A549 (cell line): ENCODE measurements around the gene PRELID3B. TPM values are rescaled to one million over a fixed set of nuclear protein-coding genes. Genes with fewer than 3 reads are reported as not detected.

ENCODE experiments used
- ATAC-seq, 2 experiments: fragments of 200-7000 bp in 1 of 2; fragments of >200 bp in 1 of 2; cut with Nextera tagmentation in 1 of 2; cut with Tn5 transposase in 1 of 2; 3 replicates each; pipeline versions ENCODE4 v1.8.0 to v1.9.1; 2018 to 2020; ENCODE audit warnings: mild to moderate bottlenecking in 1 of 2, moderate library complexity in 1 of 2
- CTCF ChIA-PET: fragments of 300-600 bp; sonication (Branson Sonifier 250); formaldehyde crosslinking; extraction: SDS; loops from one replicate; lab custom pipeline; 2021; ENCODE audit warnings: antibody characterized with exemption, inconsistent platforms; lab: Yijun Ruan, JAX
- POLR2A ChIA-PET: fragments of 350-600 bp; formaldehyde crosslinking; extraction: SDS; loops from one replicate; lab custom pipeline; 2021; ENCODE audit warnings: antibody characterized with exemption, inconsistent platforms; lab: Yijun Ruan, JAX
- DNase-seq, 2 experiments: peaks; one replicate each; pipeline versions ENCODE4 v3.0.0 to v3.0.0-alpha.2; 2011 to 2016; ENCODE audit warnings: low read depth in 1 of 2, low spot score in 1 of 2
- FAIRE-seq: peaks from 2 replicates; lab custom pipeline; 2011; peaks lifted over from hg19 to GRCh38; lab: Jason Lieb, UNC
- H3K27ac ChIP-seq, 2 experiments: fragments of >200 bp; sonication (Bioruptor Twin); formaldehyde crosslinking; 3 replicates each; pipeline ENCODE4 v1.5.1; 2016 to 2017
- H3K4me1 ChIP-seq: fragments of >200 bp; sonication (Bioruptor Twin); formaldehyde crosslinking; 3 replicates; pipeline ENCODE4 v1.6.1; 2016
- H3K4me2 ChIP-seq: fragments of >200 bp; sonication (Bioruptor Twin); formaldehyde crosslinking; 3 replicates; pipeline ENCODE4 v1.6.1; 2016
- H3K4me3 ChIP-seq: fragments of >200 bp; sonication (Bioruptor Twin); formaldehyde crosslinking; 3 replicates; pipeline ENCODE4 v1.5.1; 2016
- H3K9me3 ChIP-seq: fragments of >200 bp; sonication (Bioruptor Twin); formaldehyde crosslinking; 3 replicates; pipeline ENCODE4 v1.6.1; 2016
- CBX2 ChIP-seq: fragments of 200-600 bp; sonication (generic); IDR thresholded peaks from 2 replicates; pipeline ENCODE4 v1.6.1; 2016; ENCODE audit warnings: low read depth, mild to moderate bottlenecking, borderline replicate concordance
- CHD4 ChIP-seq: fragments of 200-600 bp; sonication (generic); IDR thresholded peaks from 2 replicates; pipeline ENCODE4 v1.6.1; 2016; ENCODE audit warnings: antibody characterized with exemption, mild to moderate bottlenecking, borderline replicate concordance
- EHMT2 ChIP-seq: fragments of 200-600 bp; sonication (generic); IDR thresholded peaks from 2 replicates; pipeline ENCODE4 v1.6.1; 2016; ENCODE audit warnings: antibody characterized with exemption, low read depth, mild to moderate bottlenecking, moderate library complexity
- EP300 ChIP-seq, 2 experiments: fragments of >200 bp; sonication (Bioruptor Twin); formaldehyde crosslinking; IDR thresholded peaks; 2 replicates in 1 of 2; 3 replicates in 1 of 2; pipeline ENCODE4 v1.6.1; 2016 to 2017
- FOSB ChIP-seq: fragments of 250-450 bp; sonication (Bioruptor Pico); IDR thresholded peaks from 2 replicates; pipeline ENCODE4 v1.5.0; 2020; ENCODE audit warnings: mild to moderate bottlenecking, moderate library complexity
- HOXA7 ChIP-seq: fragments of 250-450 bp; sonication (Bioruptor Pico); IDR thresholded peaks from 2 replicates; pipeline ENCODE4 v1.5.0; 2020; ENCODE audit warnings: mild to moderate bottlenecking, moderate library complexity
- KDM5A ChIP-seq: fragments of 200-600 bp; sonication (generic); IDR thresholded peaks from 2 replicates; pipeline ENCODE4 v1.6.1; 2016; ENCODE audit warnings: antibody characterized with exemption, mild to moderate bottlenecking
- MYC ChIP-seq: IDR thresholded peaks from 2 replicates; pipeline ENCODE4 v1.6.1; 2012; ENCODE audit warnings: mild to moderate bottlenecking, inconsistent platforms, low read length, improper control_type of control experiment, borderline replicate concordance
- NPAS2 ChIP-seq: fragments of 250-450 bp; sonication (Bioruptor Pico); IDR thresholded peaks from 2 replicates; pipeline ENCODE4 v1.8.0; 2022; ENCODE audit warnings: mild to moderate bottlenecking, moderate library complexity, borderline replicate concordance
- NR3C1 ChIP-seq: fragments of >200 bp; sonication (Bioruptor Twin); formaldehyde crosslinking; IDR thresholded peaks from 3 replicates; pipeline ENCODE4 v1.6.1; 2017
- POLR2A ChIP-seq: IDR thresholded peaks from 2 replicates; pipeline ENCODE4 v1.6.1; 2012; ENCODE audit warnings: mild to moderate bottlenecking, low read length
- POLR2AphosphoS2 ChIP-seq: conservative IDR thresholded peaks from 2 replicates; pipeline ENCODE4 v1.6.1; 2012; ENCODE audit warnings: low read length, improper control_type of control experiment, inconsistent platforms
- RAD21 ChIP-seq, 2 experiments: fragments of >200 bp in 1 of 2; sonication (Bioruptor Twin) in 1 of 2; formaldehyde crosslinking in 1 of 2; IDR thresholded peaks in 1 of 2; conservative IDR thresholded peaks in 1 of 2; 2 replicates in 1 of 2; 3 replicates in 1 of 2; pipeline ENCODE4 v1.6.1; 2012 to 2018; ENCODE audit warnings: inconsistent platforms in 1 of 2
- RCOR1 ChIP-seq: fragments of 150-350 bp; IDR thresholded peaks from 2 replicates; pipeline ENCODE4 v1.6.1; 2014; ENCODE audit warnings: antibody characterized with exemption, low read length, low read depth
- RFX5 ChIP-seq: fragments of 450-650 bp; IDR thresholded peaks from 2 replicates; pipeline ENCODE4 v1.7.1; 2014; ENCODE audit warnings: antibody characterized with exemption, mild to moderate bottlenecking, moderate library complexity
- RNF2 ChIP-seq: fragments of 200-600 bp; sonication (generic); IDR thresholded peaks from 2 replicates; pipeline ENCODE4 v1.6.1; 2016; ENCODE audit warnings: low read depth, mild to moderate bottlenecking, antibody characterized with exemption, moderate library complexity, borderline replicate concordance
- SREBF2 ChIP-seq: fragments of 450-650 bp; IDR thresholded peaks from 2 replicates; pipeline ENCODE4 v1.6.1; 2014; ENCODE audit warnings: mild to moderate bottlenecking, moderate library complexity
- TP53 ChIP-seq: fragments of 250-450 bp; sonication (Bioruptor Pico); IDR thresholded peaks from 2 replicates; pipeline ENCODE4 v1.5.0; 2021; ENCODE audit warnings: mild to moderate bottlenecking, moderate library complexity
- ZC3H11A ChIP-seq: fragments of 450-650 bp; IDR thresholded peaks from 2 replicates; pipeline ENCODE4 v1.6.1; 2014; ENCODE audit warnings: antibody characterized with exemption, mild to moderate bottlenecking
- ZNF302 ChIP-seq: fragments of 250-450 bp; sonication (Bioruptor Pico); IDR thresholded peaks from 2 replicates; pipeline ENCODE4 v1.9.0; 2021; ENCODE audit warnings: inconsistent platforms, mild to moderate bottlenecking, moderate library complexity
- WGBS: methylation state at CpG from one replicate; pipeline ENCODE4 v1.1.6; 2017; ENCODE audit errors: missing lambda C conversion rate; 5-methylcytosine and 5-hydroxymethylcytosine counted together
- polyA plus RNA-seq, 4 experiments: library from polyadenylated mRNA; depleted of rRNA in 3 of 4; stranded (reverse); fragments of >200 nt; fragmentation: RNase III in 1 of 4; extraction: RNeasy Plus Mini Kit Qiagen cat#74134 plus additional on column Dnase treatment in 1 of 4; gene quantifications; 2 replicates in 3 of 4; 3 replicates in 1 of 4; pipeline ENCODE4 v1.2.3, GENCODE V29; 2011 to 2017
- TF ChIP-seq, protein P1 (sequence below): IDR thresholded peaks from 2 replicates; pipeline ENCODE4 v1.6.1; 2012; ENCODE audit warnings: low read depth, borderline replicate concordance
- TF ChIP-seq, protein P2 (sequence below): fragments of 450-650 bp; IDR thresholded peaks from 2 replicates; pipeline ENCODE4 v1.6.1; 2014; ENCODE audit warnings: antibody characterized with exemption
- TF ChIP-seq, protein P3 (sequence below): fragments of >200 bp; sonication (Bioruptor Twin); formaldehyde crosslinking; IDR thresholded peaks from 2 replicates; pipeline ENCODE4 v1.6.1; 2016
- TF ChIP-seq, protein P4 (sequence below): fragments of >200 bp; sonication (Bioruptor Twin); formaldehyde crosslinking; IDR thresholded peaks from 3 replicates; pipeline ENCODE4 v1.6.1; 2016

PRELID3B gene
- polyA plus RNA-seq, 2 of the 4 experiments (the other 2 are of a cell fraction): 85.6 to 143 TPM

DNA sequence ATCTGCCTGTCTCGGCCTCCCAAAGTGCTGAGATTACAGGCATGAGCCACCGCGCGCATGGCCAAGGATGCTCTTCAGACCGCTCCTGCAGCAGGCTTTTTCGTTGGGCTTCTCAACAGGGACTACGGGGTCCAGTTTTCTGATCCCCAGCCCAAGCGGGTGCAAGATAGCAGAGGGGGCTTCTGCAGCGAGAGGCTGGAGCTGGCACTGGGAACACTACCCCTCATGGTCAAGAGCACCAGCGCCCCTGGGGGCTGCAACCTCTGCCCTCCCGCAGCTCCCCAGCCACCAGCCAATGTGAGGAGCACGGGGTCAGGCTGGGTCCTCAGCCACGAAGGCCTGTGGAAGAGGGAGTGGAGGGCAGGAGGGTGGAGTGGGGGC lies 41.5 kb downstream of the PRELID3B start:
- H3K4me2 ChIP-seq: no peak overlapping the region
- 86% methylated on average over 9 of the region's 13 CpGs for WGBS
- TF ChIP-seq CBX2 (no peak), KDM5A (no peak), ZNF302 (CRISPR knock-in tag) (no peak), EP300 (IDR thresholded peaks at IDR 0.05) (no peak), SREBF2 (no peak), TP53 (CRISPR knock-in tag) (no peak), RNF2 (no peak)
- TF ChIP-seq, protein P1, sequence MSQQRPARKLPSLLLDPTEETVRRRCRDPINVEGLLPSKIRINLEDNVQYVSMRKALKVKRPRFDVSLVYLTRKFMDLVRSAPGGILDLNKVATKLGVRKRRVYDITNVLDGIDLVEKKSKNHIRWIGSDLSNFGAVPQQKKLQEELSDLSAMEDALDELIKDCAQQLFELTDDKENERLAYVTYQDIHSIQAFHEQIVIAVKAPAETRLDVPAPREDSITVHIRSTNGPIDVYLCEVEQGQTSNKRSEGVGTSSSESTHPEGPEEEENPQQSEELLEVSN: no peak
- FAIRE-seq: no peak
- H3K4me3 ChIP-seq: no peak overlapping the region
- CTCF ChIA-PET: interaction anchor here (1.3 kb wide), 1 partner anchor 455 kb away, joined by 3 read pairs; no protein-coding TSS in a partner anchor
- H3K27ac ChIP-seq: no peak overlapping the region
- POLR2A ChIA-PET: interaction anchor here (0.7 kb wide), 1 partner anchor 20 kb away, joined by 5 read pairs; no protein-coding TSS in a partner anchor
- no peaks in the 10 kb centered on the region for H3K9me3 ChIP-seq
- H3K4me1 ChIP-seq: peaks cover 18% of the 10 kb centered on the region
- DNase-seq: no peak
- no peak for ATAC-seq

DNA sequence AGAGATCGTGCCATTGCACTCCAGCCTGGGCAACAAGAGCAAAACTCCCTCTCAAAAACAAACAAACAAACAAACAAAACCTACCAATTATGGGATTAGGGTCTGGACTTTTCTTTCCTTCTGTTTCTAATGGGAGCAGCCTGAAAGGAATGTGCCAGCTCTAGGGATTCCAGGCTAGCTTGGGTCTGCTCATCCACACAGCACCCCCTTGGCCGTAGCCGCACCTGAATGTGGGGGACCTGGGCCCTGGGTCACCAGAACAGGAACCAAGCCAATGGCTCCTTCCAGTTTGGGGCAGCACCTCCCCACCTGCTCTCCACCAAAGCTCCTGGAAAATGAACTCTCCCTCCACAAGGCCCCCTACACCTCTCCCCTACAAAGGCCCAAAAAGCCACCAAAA lies 42.3 kb downstream of the PRELID3B start:
- Histone ChIP-seq H3K4me3 (no peak overlapping the region), H3K27ac (no peak overlapping the region), H3K9me3 (no peaks in the 10 kb centered on the region), H3K4me1 (peaks cover 18% of the 10 kb centered on the region), H3K4me2 (no peak overlapping the region)
- ATAC-seq: no peak
- ChIA-PET CTCF (interaction anchor here (1.3 kb wide), 1 partner anchor 456 kb away, joined by 3 read pairs; no protein-coding TSS in a partner anchor), POLR2A (no interaction called here)
- FAIRE-seq: no peak
- WGBS: 86% methylated on average over 3 of the region's 3 CpGs
- TF ChIP-seq EHMT2 (no peak), MYC (no peak), CHD4 (no peak), SREBF2 (no peak), HOXA7 (CRISPR knock-in tag) (no peak), CBX2 (no peak), RCOR1 (no peak), NR3C1 (no peak), RFX5 (no peak), EP300 (IDR thresholded peaks at IDR 0.05) (no peak), NPAS2 (CRISPR knock-in tag) (no peak), ZC3H11A (no peak), FOSB (CRISPR knock-in tag) (no peak), RAD21 (conservative IDR thresholded peaks at IDR 0.05 in 1 of 2, IDR thresholded peaks at IDR 0.05 in 1 of 2) (no peak), POLR2AphosphoS2 (no peak), POLR2A (no peak)
- TF ChIP-seq, protein P2, sequence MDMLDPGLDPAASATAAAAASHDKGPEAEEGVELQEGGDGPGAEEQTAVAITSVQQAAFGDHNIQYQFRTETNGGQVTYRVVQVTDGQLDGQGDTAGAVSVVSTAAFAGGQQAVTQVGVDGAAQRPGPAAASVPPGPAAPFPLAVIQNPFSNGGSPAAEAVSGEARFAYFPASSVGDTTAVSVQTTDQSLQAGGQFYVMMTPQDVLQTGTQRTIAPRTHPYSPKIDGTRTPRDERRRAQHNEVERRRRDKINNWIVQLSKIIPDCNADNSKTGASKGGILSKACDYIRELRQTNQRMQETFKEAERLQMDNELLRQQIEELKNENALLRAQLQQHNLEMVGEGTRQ: no peak
- TF ChIP-seq, protein P3, sequence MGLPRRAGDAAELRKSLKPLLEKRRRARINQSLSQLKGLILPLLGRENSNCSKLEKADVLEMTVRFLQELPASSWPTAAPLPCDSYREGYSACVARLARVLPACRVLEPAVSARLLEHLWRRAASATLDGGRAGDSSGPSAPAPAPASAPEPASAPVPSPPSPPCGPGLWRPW: no peak
- TF ChIP-seq, protein P4, sequence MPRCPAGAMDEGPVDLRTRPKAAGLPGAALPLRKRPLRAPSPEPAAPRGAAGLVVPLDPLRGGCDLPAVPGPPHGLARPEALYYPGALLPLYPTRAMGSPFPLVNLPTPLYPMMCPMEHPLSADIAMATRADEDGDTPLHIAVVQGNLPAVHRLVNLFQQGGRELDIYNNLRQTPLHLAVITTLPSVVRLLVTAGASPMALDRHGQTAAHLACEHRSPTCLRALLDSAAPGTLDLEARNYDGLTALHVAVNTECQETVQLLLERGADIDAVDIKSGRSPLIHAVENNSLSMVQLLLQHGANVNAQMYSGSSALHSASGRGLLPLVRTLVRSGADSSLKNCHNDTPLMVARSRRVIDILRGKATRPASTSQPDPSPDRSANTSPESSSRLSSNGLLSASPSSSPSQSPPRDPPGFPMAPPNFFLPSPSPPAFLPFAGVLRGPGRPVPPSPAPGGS: no peak
- TF ChIP-seq, protein P1: no peak
- DNase-seq: no peak
